ENCODE results near the gene HHAT. TPM values are rescaled to one million over a fixed set of nuclear protein-coding genes. Genes with fewer than 3 reads are reported as not detected.

HHAT gene
- total and polyA plus RNA-seq, 4 donors: 1.9 to 3.9 (median 2.6) TPM

DNA sequence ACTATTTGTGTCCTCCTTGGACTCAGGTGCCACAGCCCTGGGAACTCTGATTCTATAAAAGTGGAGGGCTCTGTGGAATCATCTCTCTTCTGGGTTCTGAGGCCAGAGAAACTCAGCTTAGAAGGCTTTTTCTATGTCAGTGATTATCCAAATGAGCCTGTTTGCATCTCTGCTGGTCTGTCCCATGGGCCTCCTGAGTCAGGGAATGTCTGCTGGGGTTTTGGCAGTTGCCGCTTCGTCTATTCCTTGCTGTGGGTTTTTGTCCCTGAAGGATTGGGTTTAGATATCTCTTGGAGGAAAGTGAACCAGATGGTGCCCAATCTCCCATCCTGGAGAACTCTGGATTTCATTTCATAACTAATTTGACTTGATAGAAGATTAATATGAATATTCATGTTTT lies 297.6 kb downstream of the HHAT start:
- H3K27me3 ChIP-seq (ENCODE audit: control insufficient read depth in 1 of 2, insufficient read depth in 2 of 2, low read length in 1 of 2): no peaks in the 10 kb centered on the region
- 92 to 93% methylated on average over 2 of the region's 2 CpGs for WGBS, 2 donors
- no peak overlapping the region for H3K27ac ChIP-seq (ENCODE audit: low read depth in 1 of 2, low read length in 2 of 2)
- H3K36me3 ChIP-seq (ENCODE audit: control insufficient read depth in 1 of 2, insufficient read depth in 2 of 2, low read length in 1 of 2): no peaks in the 10 kb centered on the region
- H3K9me3 ChIP-seq (ENCODE audit: control insufficient read depth, low read length): no peaks in the 10 kb centered on the region
- DNase-seq (no peak), ATAC-seq (ENCODE audit: low FRiP score) (no peak)
- intact Hi-C loops (cut with DNase I): no loop called here
- H3K4me1 ChIP-seq (ENCODE audit: control insufficient read depth in 1 of 2, insufficient read depth in 2 of 2, low read length in 2 of 2): no peaks in the 10 kb centered on the region
- no peak overlapping the region for H3K4me3 ChIP-seq (ENCODE audit: low read length in 2 of 2)

DNA sequence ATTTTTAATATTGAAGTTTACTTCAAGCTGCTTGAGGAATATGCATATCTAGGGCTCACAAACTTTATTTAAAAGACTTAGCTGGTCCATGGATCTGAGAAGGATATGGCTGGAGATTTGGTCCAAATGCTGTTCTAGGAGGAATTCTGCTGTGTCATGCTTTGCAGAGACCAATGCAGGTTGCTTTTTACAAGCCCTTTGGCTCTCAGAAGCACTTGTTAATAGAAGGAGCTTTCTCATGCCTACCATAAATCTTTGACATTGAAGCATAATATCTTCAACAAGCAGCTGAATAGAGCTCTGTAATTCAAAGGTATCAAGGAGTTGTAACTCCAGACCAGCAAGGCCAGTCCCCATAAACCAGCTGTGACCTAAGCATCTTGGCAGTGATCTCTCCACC lies 299.1 kb downstream of the HHAT start:
- Histone ChIP-seq H3K36me3 (ENCODE audit: control insufficient read depth in 1 of 2, insufficient read depth in 2 of 2, low read length in 1 of 2) (no peaks in the 10 kb centered on the region), H3K27ac (ENCODE audit: low read depth in 1 of 2, low read length in 2 of 2) (no peak overlapping the region), H3K4me1 (ENCODE audit: control insufficient read depth in 1 of 2, insufficient read depth in 2 of 2, low read length in 2 of 2) (no peaks in the 10 kb centered on the region), H3K27me3 (ENCODE audit: control insufficient read depth in 1 of 2, insufficient read depth in 2 of 2, low read length in 1 of 2) (no peaks in the 10 kb centered on the region), H3K9me3 (ENCODE audit: control insufficient read depth, low read length) (no peaks in the 10 kb centered on the region), H3K4me3 (ENCODE audit: low read length in 2 of 2) (no peak overlapping the region)
- no peak for ATAC-seq (ENCODE audit: low FRiP score)
- intact Hi-C loops (cut with DNase I): no loop called here
- no peak for DNase-seq

DNA sequence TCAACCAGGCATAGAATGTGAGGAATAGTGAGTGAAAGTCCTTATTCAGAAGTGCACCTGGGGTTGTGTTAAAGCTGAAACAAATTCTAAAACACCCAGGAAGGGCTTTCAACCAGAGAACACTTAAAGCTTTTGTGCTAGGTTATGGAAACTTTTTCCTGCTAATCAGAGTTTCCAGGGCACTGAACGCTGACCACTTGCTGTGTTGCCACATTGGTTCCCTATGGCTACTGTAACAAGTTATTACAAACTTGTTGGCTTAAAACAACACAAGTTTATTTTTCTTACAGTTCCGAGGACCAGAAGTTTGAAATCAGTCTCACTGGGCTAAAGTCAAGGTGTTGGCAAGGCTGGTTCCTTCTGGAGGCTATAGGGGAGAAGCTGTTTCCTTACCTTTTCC lies 300.6 kb downstream of the HHAT start:
- no peak for DNase-seq
- Histone ChIP-seq H3K36me3 (ENCODE audit: control insufficient read depth in 1 of 2, insufficient read depth in 2 of 2, low read length in 1 of 2) (no peaks in the 10 kb centered on the region), H3K27ac (ENCODE audit: low read depth in 1 of 2, low read length in 2 of 2) (no peak overlapping the region), H3K4me3 (ENCODE audit: low read length in 2 of 2) (no peak overlapping the region), H3K4me1 (ENCODE audit: control insufficient read depth in 1 of 2, insufficient read depth in 2 of 2, low read length in 2 of 2) (no peaks in the 10 kb centered on the region), H3K27me3 (ENCODE audit: control insufficient read depth in 1 of 2, insufficient read depth in 2 of 2, low read length in 1 of 2) (no peaks in the 10 kb centered on the region), H3K9me3 (ENCODE audit: control insufficient read depth, low read length) (no peaks in the 10 kb centered on the region)
- WGBS, 2 donors: 86 to 89% methylated on average over 2 of the region's 2 CpGs
- ATAC-seq (ENCODE audit: low FRiP score): no peak
- intact Hi-C loops (cut with DNase I): no loop called here

- Histone ChIP-seq H3K4me3 (ENCODE audit: low read length in 2 of 2) (no peak overlapping the region), H3K9me3 (ENCODE audit: control insufficient read depth, low read length) (no peaks in the 10 kb centered on the region), H3K4me1 (ENCODE audit: control insufficient read depth in 1 of 2, insufficient read depth in 2 of 2, low read length in 2 of 2) (no peaks in the 10 kb centered on the region), H3K36me3 (ENCODE audit: control insufficient read depth in 1 of 2, insufficient read depth in 2 of 2, low read length in 1 of 2) (no peaks in the 10 kb centered on the region), H3K27me3 (ENCODE audit: control insufficient read depth in 1 of 2, insufficient read depth in 2 of 2, low read length in 1 of 2) (no peaks in the 10 kb centered on the region), H3K27ac (ENCODE audit: low read depth in 1 of 2, low read length in 2 of 2) (no peak overlapping the region)
- intact Hi-C loops (cut with DNase I): no loop called here
- 89 to 90% methylated on average over 3 of the region's 3 CpGs for WGBS, 2 donors
- ATAC-seq (ENCODE audit: low FRiP score) (no peak), DNase-seq (no peak)
These were observed 302.7 kb downstream of the HHAT start for GRCh38 chr1:210631399-210631798.

GRCh38 chr1:210633140-210633539 lies 304.4 kb downstream of the HHAT start:
- ATAC-seq (ENCODE audit: low FRiP score) (no peak), DNase-seq (no peak)
- 89 to 93% methylated on average over 3 of the region's 3 CpGs for WGBS, 2 donors
- Histone ChIP-seq H3K27ac (ENCODE audit: low read depth in 1 of 2, low read length in 2 of 2) (no peak overlapping the region), H3K4me3 (ENCODE audit: low read length in 2 of 2) (no peak overlapping the region), H3K27me3 (ENCODE audit: control insufficient read depth in 1 of 2, insufficient read depth in 2 of 2, low read length in 1 of 2) (no peaks in the 10 kb centered on the region), H3K4me1 (ENCODE audit: control insufficient read depth in 1 of 2, insufficient read depth in 2 of 2, low read length in 2 of 2) (no peaks in the 10 kb centered on the region), H3K36me3 (ENCODE audit: control insufficient read depth in 1 of 2, insufficient read depth in 2 of 2, low read length in 1 of 2) (no peaks in the 10 kb centered on the region), H3K9me3 (ENCODE audit: control insufficient read depth, low read length) (no peaks in the 10 kb centered on the region)
- intact Hi-C loops (cut with DNase I): no loop called here

- intact Hi-C loops (cut with DNase I): no loop called here
- H3K36me3 ChIP-seq (ENCODE audit: control insufficient read depth in 1 of 2, insufficient read depth in 2 of 2, low read length in 1 of 2): no peaks in the 10 kb centered on the region
- H3K27ac ChIP-seq (ENCODE audit: low read depth in 1 of 2, low read length in 2 of 2): no peak overlapping the region
- H3K27me3 ChIP-seq (ENCODE audit: control insufficient read depth in 1 of 2, insufficient read depth in 2 of 2, low read length in 1 of 2): no peaks in the 10 kb centered on the region
- H3K9me3 ChIP-seq (ENCODE audit: control insufficient read depth, low read length): no peaks in the 10 kb centered on the region
- DNase-seq (no peak), ATAC-seq (ENCODE audit: low FRiP score) (no peak)
- H3K4me1 ChIP-seq (ENCODE audit: control insufficient read depth in 1 of 2, insufficient read depth in 2 of 2, low read length in 2 of 2): no peaks in the 10 kb centered on the region
- 64 to 80% methylated on average over 6 of the region's 6 CpGs for WGBS, 2 donors
- H3K4me3 ChIP-seq (ENCODE audit: low read length in 2 of 2): no peak overlapping the region
These were observed 304.9 kb downstream of the HHAT start for GRCh38 chr1:210633636-210634035.

- DNase-seq (no peak), ATAC-seq (ENCODE audit: low FRiP score) (no peak)
- 91 to 93% methylated on average over 2 of the region's 2 CpGs for WGBS, 2 donors
- Histone ChIP-seq H3K27me3 (ENCODE audit: control insufficient read depth in 1 of 2, insufficient read depth in 2 of 2, low read length in 1 of 2) (no peaks in the 10 kb centered on the region), H3K4me1 (ENCODE audit: control insufficient read depth in 1 of 2, insufficient read depth in 2 of 2, low read length in 2 of 2) (no peaks in the 10 kb centered on the region), H3K9me3 (ENCODE audit: control insufficient read depth, low read length) (no peaks in the 10 kb centered on the region), H3K4me3 (ENCODE audit: low read length in 2 of 2) (no peak overlapping the region), H3K36me3 (ENCODE audit: control insufficient read depth in 1 of 2, insufficient read depth in 2 of 2, low read length in 1 of 2) (no peaks in the 10 kb centered on the region), H3K27ac (ENCODE audit: low read depth in 1 of 2, low read length in 2 of 2) (no peak overlapping the region)
- intact Hi-C loops (cut with DNase I): no loop called here
These were observed 306.4 kb downstream of the HHAT start for GRCh38 chr1:210635108-210635507.

DNA sequence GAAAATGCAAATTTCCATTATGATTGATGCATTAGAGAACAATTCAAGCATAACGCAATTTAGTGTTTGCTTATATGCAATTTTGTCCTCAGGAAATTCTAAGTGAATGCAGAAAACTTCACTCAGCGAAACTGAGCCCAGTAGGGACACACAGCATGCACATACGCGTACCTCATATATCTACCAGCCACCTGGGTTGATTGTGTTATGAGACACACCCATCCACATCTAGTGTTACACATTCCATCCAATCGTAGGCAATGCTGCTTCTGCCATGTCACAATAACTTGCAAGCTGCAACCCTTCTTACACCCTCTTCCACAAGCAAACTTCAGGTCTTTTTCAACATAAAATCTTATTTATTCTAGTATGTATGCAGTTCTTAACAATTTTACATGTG lies 312.9 kb downstream of the HHAT start:
- no peaks in the 10 kb centered on the region for H3K9me3 ChIP-seq (ENCODE audit: control insufficient read depth, low read length)
- no peaks in the 10 kb centered on the region for H3K27me3 ChIP-seq (ENCODE audit: control insufficient read depth in 1 of 2, insufficient read depth in 2 of 2, low read length in 1 of 2)
- no peak for ATAC-seq (ENCODE audit: low FRiP score)
- WGBS, 2 donors: 73 to 76% methylated on average over 5 of the region's 5 CpGs
- intact Hi-C loops (cut with DNase I): no loop called here
- H3K36me3 ChIP-seq (ENCODE audit: control insufficient read depth in 1 of 2, insufficient read depth in 2 of 2, low read length in 1 of 2): no peaks in the 10 kb centered on the region
- H3K27ac ChIP-seq (ENCODE audit: low read depth in 1 of 2, low read length in 2 of 2): no peak overlapping the region
- H3K4me1 ChIP-seq (ENCODE audit: control insufficient read depth in 1 of 2, insufficient read depth in 2 of 2, low read length in 2 of 2): no peaks in the 10 kb centered on the region
- no peak overlapping the region for H3K4me3 ChIP-seq (ENCODE audit: low read length in 2 of 2)
- no peak for DNase-seq

GRCh38 chr1:210645582-210646257 lies 317.0 kb downstream of the HHAT start:
- Histone ChIP-seq H3K27me3 (ENCODE audit: control insufficient read depth in 1 of 2, insufficient read depth in 2 of 2, low read length in 1 of 2) (no peaks in the 10 kb centered on the region), H3K4me1 (ENCODE audit: control insufficient read depth in 1 of 2, insufficient read depth in 2 of 2, low read length in 2 of 2) (no peaks in the 10 kb centered on the region), H3K36me3 (ENCODE audit: control insufficient read depth in 1 of 2, insufficient read depth in 2 of 2, low read length in 1 of 2) (no peaks in the 10 kb centered on the region), H3K4me3 (ENCODE audit: low read length in 2 of 2) (no peak overlapping the region), H3K9me3 (ENCODE audit: control insufficient read depth, low read length) (no peaks in the 10 kb centered on the region), H3K27ac (ENCODE audit: low read depth in 1 of 2, low read length in 2 of 2) (no peak overlapping the region)
- intact Hi-C loops (cut with DNase I): no loop called here
- ATAC-seq (ENCODE audit: low FRiP score) (no peak), DNase-seq (no peak)
- WGBS, 2 donors: 79 to 80% methylated on average over 7 of the region's 7 CpGs
